HEK293T (cell line): Measurements from ENCODE around the gene TMBIM6.

Source experiments
- BHLHE40 ChIP-seq: fragments of 450-650 bp; IDR thresholded peaks from 2 replicates; pipeline ENCODE4 v1.6.1; 2016; ENCODE audit warnings: mild to moderate bottlenecking, moderate library complexity, borderline replicate concordance
- SP1 ChIP-seq: fragments of 450-650 bp; IDR thresholded peaks from 2 replicates; pipeline ENCODE4 v1.6.1; 2017

DNA sequence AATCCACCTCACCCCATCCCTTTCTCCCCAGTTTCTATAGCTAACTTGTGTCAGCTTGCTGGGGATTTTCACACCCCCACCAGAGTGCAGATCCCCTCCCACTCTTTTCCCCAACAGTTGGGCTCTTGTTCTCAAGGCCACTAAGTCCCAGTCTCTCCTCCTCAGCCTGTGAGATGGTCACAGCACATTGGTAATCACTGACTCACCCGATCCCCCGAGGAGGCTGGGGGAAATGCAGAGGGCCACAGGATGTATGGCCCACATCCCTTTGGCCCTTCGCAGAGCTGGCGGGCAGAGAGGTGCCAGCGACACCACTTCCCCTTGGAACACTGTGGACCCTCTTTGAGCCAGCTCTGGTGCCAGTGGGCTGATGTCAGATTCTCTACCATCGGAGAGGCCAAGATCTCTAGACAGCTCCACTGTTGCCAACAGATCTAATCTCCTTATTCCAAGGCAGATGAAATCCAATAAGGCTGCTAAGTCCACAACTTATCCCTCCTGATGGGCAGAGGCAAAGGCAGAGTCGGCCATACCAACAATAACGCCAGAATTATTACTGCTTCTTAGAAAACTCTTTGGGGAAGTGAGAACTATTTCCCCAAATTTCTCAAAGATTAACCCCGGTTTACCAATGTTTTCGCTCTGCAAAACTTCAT, 35.8 kb upstream of the TMBIM6 start:
- no peak for TF ChIP-seq SP1
- no peak for TF ChIP-seq BHLHE40
